ENCODE data around the gene RNF112.

Gene RNF112, protein sequence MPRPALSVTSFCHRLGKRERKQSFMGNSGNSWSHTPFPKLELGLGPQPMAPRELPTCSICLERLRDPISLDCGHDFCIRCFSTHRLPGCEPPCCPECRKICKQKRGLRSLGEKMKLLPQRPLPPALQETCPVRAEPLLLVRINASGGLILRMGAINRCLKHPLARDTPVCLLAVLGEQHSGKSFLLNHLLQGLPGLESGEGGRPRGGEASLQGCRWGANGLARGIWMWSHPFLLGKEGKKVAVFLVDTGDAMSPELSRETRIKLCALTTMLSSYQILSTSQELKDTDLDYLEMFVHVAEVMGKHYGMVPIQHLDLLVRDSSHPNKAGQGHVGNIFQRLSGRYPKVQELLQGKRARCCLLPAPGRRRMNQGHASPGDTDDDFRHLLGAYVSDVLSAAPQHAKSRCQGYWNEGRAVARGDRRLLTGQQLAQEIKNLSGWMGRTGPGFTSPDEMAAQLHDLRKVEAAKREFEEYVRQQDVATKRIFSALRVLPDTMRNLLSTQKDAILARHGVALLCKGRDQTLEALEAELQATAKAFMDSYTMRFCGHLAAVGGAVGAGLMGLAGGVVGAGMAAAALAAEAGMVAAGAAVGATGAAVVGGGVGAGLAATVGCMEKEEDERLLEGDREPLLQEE

GRCh38 chr17:19410875-19411620 lies at the start of gene RNF112:
Gene RNF112, plus strand, starts transcription at chr17:19411232. Its CDS starts 177 bp downstream, at chr17:19411409.
- DNase-seq, result no peak

DNA sequence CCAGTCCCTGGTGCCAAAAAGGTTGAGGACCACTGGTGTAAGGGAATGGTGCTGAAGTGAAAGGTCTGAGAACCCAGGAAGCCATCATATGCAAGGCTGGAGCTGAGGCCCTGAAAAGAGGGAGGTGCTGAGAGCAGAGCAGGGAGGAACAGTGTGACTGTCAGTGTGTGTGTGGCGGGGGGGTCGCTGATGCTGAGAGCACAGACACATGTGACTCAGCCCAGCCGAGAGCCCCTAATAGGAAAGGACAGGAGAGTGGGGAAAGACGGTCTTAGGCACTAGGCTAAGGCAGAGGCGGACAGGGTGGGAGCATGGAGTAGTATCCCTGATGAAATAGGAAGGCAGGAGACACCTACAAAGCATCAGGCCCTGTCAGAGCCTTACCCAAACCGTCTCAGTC lies 49.7 kb upstream of the RNF112 start:
- DNase-seq, result no peak

DNA sequence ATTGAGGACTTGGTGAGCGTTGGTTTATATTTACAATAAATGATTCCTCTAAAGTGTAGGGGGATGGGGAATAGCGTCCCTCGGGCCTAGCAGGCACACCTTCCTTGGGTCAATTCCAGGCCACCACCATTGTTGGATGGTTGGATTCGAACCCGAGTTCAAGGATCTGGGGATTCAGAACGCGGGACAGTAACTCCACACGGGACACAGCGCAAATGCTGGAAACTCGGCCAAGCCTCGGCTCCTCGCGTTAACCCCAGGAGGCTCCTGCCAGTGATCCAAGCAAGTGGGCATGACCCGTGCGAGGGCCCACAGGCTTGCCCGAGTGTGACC lies 49.1 kb upstream of the RNF112 start:
- no peak for DNase-seq

GRCh38 chr17:19362277-19363113 lies 48.5 kb upstream of the RNF112 start, which contains the start of gene B9D1:
Gene B9D1, minus strand, starts transcription at chr17:19362723. Its CDS starts 154 bp downstream, at chr17:19362569.
- DNase-seq, result peak; percentile 90 to 91

DNA sequence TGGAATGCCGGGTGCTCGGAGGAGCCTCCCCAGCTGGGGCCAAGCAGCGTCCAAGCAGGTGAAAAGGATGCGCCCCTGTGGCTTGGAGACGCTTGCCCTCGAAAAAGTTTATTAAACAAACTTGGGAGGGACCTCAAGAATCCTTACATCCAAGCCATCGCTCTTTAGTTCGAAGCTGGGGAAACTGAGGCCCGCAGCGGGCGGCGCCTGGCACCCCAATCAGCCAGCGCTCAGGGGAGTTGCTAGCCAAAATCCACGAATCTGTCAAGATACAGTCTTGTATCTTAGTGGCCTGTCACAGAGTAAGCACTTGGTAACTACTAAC lies 48.0 kb upstream of the RNF112 start:
- DNase-seq, result no peak

DNA sequence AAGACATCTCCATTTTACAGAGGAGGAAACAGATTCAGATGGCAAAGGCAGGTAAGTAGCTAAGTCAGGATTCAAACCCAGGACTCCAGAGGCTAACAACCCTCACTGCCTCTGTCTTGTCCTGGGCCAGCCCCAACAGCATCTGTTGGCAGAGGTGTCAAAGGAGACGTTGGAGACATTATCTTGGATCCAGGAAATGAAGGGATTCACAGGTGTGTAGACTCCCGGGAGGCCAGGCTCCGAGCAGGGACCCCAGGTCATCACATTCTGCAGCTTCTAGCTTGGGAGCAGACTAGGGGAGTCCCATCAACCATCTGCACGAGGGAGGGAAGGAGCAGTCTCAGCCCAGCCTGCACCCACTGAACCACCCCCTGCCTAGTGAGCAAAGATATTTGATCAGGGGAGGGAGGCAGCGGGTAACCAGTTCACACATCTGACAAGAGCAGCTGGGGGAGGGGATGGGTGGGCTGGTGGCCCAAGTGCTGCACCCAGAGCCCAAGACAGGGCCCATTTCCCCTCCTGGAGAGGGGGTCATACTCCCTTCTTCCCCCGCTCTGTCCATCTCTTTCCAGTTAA lies 47.5 kb upstream of the RNF112 start:
- DNase-seq, result no peak

GRCh38 chr17:19364699-19365498 lies 46.1 kb upstream of the RNF112 start:
- DNase-seq, result no peak

GRCh38 chr17:19365499-19365817 lies 45.6 kb upstream of the RNF112 start:
- no peak for DNase-seq

GRCh38 chr17:19365833-19366636 lies 45.0 kb upstream of the RNF112 start:
- DNase-seq, result no peak

GRCh38 chr17:19366637-19366972 lies 44.4 kb upstream of the RNF112 start:
- no peak for DNase-seq

- DNase-seq, result no peak
Observed at GRCh38 chr17:19368229-19368628, 42.8 kb upstream of the RNF112 start.

GRCh38 chr17:19369107-19369778 lies 41.8 kb upstream of the RNF112 start:
- DNase-seq, result no peak

DNA sequence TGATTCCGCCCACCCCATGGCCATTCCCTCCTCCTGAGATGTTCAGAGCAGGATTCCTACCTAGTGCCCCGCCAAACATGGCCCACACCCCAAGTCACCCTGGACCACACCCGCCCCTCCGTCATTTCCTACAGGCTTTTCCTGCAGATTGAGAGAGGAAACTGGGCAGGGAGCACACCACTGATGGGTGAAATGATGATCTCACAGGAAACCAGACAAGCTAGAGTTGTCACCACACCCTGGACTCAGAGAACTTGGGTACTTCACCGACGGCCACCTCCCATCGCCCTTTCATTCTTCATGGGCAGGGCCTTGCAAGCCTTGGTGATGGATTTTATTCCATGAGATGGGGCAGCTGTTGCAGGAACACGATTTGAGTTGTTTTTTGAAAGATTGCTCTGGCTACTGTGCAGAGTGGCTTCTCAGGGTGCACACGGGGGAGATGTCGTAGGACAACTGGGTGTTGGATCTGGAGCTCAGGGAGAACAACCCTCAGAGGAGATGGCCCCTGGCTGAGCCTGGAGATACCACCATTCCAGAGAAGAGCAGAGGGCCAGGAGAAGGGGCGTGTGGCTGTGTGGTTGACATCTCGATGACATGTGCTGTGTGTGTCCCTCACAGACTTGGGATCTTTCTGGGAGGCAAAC lies 41.1 kb upstream of the RNF112 start:
- DNase-seq, result no peak

- DNase-seq, result no peak
Observed at GRCh38 chr17:19370493-19370960, 40.5 kb upstream of the RNF112 start.

GRCh38 chr17:19371259-19372010 lies 39.6 kb upstream of the RNF112 start:
- no peak for DNase-seq

GRCh38 chr17:19372011-19372370 lies 39.0 kb upstream of the RNF112 start:
- DNase-seq, result no peak

DNA sequence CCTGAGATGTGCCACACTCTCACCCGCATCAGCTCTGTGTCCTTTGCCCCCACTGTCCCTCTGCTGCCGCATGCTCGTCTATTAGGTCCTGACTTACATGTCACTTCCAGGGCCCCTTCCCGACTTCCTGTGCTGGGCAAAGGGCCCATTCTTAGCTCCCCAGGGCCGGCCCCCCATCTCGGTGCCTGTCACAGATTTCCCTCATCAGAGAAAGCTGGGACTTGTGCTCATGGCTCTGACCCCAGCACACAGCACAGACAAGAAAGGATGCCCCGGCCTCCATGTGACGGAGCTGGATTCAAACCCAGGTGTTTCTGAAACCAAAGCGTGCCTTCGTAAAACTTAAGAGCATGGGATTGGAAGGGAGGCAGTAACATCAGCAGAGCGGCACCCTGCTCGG lies 38.6 kb upstream of the RNF112 start:
- DNase-seq, result no peak

GRCh38 chr17:19372866-19373504 lies 38.0 kb upstream of the RNF112 start:
- no peak for DNase-seq

- DNase-seq, result no peak
Observed at GRCh38 chr17:19374136-19374535, 36.9 kb upstream of the RNF112 start.

All from activated CD4-positive, alpha-beta T cell treated with anti-CD3 and anti-CD28 coated beads, Interleukin-2, amount 50 U/mL, for 4 hours (primary cell).